Stimulated activated CD4-positive, alpha-beta T cell treated with anti-CD3 and anti-CD28 coated beads, Interleukin-1b, Interleukin-23, amount 100 ng/mL, for 4 hours (primary cell): Measurements from ENCODE around the gene JARID2.

Source experiments
- DNase-seq, 2 donors: peaks; one replicate each; pipeline ENCODE4 v3.0.0-alpha.2; 2020; ENCODE audit warnings: low read depth in 2 of 2

Gene JARID2

DNA sequence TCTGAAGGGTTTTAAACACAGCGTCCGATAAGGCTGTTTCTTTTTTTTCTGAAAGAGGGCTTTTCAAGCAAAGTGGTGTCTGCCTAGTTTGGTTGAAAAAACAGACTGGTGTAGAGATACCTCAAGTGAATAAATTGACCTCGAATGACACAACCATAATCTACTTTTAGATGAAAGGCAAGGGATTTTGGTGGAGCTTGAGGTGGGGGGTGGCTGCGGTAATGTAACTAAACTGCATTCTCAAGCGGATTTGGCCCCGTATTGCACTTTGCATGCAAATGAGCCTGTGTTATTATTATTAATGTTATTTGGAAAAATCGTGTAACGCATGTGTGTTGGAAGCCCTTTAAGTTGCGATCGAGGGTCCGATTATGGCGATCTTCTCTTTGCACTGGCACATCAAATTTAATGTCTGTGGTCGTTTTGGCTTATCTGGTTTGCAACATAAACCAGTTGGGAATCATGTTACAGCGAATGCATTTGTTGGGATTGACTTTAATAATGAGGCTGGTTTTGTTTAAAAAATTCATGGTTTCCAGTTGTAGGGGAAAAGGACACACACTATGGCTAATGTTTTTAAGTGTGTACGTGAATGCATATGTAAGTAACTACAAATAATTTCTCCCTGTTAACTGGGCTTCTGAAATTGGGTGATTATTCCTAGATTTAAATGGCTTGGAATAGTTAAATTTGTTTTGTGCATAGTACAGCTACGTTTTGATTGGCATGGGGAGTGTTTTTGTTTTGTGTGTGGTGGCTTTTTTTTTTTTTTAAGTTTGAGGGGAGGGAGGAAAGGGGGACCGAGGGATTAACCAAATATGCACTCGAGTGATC is 1.0 kb downstream of the JARID2 start:
- no peak for DNase-seq

DNA sequence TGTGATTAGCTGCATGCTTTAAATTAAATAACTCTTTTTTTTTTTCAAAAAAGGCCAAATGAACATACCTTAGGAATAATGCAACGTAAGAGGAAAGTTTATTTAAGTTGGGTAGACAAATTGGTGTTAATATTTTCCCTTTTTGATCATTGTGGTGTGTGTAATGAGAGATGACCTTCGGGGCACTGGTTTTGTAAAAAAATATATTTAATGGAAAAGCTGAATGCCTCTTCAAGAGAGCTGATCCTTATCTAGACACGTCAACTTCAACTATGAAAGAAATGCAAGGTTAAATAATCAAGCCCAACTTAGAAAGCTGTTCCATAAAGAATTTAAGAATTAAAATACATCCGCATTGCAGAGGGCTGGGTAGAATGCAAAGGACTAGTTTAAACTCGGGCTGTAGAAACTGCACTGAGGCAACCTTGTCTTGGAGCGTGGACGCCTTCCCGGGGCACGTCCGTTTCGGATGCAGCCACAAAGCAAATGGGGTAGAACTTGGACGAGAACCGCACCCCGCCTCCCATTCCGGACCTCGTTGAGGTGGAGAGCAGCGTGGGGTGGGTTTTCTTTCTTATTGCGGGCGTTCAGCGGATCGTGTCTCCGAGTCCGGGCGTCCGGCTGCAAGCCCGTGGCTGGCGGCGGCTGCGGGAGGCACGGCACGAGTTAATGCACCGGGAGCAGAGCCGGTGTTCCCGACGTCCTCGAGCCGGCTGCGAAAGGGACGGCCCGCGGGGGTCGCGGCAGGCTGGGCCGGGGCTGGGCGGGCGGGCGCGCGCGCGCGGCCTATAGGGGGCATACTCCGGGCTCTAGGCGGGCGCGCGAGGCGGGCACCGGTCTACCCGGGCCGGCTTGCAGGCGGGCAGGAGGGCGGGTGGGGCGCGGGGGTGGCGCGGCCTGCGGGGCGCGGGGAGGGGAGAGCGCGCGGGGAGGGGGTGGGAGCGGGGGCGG is 1.9 kb downstream of the JARID2 start:
- DNase-seq: peak; percentile 47 to 56

DNA sequence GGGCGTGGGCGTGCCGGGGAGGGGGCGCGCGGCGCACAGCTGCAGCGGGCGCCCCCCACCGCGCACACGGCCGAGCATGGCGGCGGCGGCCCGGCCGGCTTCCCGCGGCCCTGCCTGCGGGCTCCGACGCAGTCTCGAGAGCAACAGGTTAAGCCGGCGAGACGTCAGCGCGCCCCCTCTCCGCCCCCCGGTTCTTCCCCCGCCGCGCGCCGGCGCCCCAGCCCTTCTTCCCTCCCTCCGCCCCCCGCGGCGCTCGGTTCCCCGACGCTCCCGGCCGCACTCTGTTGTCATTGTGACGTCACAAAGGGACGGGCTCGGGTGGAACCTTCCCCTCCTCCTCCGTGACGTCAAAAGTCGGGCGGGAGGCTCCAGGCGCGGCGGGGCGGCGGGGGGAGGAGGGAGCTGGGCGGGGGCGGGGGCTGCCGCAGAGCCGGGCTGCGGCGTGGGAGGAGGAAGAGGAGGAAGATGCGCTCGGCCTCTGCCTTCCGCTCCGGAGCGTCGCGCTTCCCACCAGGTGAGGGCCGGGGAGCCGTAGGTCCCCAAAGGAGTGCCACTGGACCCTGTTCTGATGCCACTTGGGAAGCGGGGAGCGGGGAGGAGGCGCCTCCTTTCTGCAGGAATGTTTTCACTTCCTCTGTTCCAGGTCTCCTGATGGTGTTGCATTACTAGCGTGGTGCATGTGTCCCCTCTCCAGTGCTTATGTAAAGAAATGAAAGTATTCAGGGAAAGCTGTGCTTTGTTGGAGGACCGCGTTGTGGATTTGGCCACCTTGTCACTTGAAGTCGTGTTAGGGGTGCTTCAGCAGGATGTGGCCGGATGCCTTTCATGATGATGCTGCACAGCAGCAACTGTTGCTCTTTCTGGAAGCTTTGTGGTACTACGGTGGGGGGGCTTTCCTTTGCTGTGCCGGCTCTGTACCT is 2.8 kb downstream of the JARID2 start:
- peak; percentile 87 to 96 for DNase-seq

DNA sequence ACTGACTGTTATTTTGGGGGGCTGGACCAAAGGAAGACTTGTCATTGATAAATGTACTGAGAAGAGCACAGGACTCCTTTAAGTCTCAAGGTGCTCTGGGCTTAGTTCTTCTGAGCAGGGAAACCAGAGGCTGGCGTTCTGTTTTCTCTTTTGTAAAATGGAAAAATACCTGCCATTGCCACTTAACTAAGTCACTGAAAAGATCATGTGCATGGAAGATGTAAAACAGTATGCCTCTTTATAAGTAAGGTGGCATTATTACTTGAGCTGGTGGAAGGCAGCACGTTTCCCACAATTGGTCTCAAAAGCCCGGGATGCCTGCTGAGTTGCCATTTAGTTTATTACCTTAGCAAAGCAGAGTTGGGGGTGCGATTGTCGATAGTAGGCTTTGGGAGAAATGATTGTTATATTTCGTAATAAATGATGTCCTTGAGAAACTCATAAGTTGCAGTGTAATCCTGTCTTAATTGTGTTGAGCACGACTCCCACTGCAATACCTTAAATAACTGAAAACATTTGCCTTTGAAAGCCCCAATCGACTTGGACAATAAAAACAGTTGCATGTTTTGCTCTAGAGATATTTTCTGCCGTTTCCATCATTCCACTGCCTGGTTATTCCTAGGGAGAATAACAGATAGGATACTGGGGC is 3.6 kb downstream of the JARID2 start:
- DNase-seq: no peak

DNA sequence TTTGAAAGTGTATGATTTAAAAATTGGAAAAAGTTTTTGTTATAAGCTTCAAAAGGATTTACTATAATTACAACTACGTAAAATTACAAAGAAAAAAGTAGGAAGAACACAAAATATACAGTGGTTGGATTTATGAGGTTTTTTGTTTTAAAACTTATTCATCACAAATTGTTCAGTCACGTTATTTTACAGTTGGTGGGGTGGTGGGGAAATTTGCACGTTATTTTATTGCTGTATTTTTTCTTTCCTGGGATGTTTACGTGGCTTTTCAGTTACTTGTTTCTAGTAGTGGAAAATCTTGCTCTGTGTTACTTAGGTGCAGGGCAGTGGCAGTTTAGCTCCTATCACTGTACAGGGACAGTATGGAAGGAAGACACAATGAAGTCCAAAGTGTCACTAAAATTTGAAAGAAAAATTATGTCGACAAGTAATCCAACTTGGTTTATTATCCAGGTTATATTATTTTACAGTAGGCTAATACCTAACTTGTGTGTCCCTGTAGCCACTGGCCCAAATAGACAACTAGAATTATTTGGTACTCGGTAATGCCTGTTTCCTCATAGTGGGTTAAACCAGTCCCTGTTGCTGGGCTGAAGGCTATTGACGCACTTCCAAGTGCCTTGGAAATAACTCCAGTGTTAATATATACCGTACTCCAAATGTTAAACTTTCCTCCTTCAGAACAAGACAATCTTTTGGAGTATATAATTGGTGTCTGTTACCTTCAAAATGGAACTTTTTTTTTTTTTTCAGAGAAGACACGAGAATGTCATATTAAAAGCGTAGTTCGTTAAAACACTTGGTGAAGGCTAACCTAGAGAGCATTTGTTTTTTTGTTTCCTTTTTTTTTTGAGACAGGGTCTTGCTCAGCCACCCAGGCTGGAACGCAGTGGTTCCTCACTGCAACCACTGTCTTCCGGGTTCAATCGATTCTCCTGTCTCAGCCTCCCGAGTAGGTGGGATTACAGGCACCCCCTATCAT is 4.6 kb downstream of the JARID2 start:
- no peak for DNase-seq

DNA sequence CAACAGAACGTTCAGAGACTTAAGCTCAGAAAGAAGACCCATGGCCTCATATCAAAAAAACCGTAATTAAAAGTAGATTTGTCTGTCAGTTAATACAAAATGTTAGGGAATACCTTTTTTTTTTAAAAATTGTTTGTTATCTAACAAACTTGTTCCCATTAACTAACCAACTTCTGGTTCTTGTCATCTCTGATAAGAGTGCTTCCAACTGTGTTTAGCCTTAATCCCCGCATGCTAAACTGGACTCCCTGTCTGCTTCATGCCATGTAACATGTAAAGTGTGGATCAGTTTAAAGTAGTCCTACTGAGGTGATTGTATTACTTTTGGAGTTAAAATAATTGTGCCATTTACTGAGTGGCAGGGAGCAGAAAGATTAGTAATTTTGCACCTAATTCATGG is 6.3 kb downstream of the JARID2 start:
- DNase-seq: no peak

DNA sequence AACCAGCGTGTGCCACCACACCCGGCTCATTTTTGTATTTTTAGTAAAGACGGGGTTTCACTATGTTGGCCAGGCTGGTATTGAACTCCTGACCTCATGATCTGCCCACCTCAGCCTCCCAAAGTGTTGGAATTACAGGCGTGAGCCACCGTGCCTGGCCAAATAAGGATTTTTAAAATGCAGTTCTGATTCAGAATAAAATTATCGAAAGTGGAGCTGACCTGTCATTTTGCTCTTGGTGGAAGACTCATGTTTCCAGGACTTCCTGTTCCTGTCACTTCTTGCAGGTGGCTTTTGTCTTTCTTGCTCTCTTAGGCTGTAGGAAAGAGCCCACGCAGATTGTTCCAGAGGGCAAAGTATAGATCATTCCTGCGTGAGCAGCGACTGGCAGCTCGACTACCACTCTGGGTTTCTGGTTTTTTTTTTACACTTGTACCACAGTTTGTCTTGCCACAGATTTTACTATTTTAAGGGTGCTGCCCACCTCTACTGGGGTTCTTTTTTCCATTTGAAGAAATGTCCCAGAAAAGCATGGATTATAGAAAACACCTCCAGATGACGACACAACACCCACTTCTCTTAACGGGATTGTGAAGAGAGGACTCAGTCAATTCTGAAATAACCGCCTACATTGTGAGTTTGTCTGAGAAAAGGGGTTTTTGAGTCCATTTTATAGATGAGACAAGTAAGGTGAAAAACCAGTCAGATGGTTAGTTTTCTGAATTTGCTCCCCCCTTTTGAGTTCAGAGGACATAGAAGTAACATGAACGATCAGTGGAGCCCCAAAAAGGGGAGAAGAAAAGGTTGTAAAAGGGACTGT is 7.5 kb downstream of the JARID2 start:
- no peak for DNase-seq

DNA sequence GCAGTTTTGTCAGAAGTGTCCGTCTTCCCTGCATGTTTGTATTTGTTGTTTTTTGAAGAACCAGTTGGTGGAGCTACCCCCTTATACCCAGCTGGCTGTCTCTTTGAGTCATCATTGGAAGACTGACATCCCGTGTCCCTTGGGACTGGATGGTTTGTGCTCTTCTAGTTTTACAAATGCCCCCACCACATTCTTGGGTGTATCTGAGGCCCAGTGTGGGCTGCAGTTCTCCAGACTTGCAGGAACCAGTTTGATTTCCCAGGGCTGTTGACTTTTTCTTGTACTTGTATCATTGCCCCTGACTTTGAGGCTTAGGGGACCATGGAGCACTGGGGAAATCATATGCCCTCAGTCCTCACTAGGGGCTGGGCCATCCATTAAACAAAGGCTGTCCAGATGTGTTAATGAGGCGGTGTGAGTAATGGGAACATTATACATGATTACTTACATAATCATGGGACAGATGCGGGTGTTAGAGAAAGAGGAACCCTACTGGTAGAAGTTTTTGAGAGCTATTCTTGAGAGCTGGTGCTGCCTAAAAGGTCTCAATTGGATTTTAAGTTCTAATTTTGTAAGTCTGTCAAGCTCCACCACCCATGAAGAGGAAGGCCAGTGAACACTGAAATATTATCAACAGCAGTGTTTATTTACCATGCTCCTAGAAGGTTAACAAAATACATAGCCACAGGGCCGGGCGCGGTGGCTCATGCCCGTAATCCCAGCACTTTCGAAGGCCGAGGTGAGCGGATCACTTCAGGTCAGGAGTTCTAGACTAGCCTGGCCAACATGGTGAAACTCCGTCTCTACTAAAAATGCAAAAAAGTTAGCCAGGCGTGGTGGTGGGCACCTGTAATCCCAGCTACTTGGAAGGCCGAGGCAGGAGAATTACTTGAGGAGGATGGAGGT is 8.5 kb downstream of the JARID2 start:
- no peak for DNase-seq

DNA sequence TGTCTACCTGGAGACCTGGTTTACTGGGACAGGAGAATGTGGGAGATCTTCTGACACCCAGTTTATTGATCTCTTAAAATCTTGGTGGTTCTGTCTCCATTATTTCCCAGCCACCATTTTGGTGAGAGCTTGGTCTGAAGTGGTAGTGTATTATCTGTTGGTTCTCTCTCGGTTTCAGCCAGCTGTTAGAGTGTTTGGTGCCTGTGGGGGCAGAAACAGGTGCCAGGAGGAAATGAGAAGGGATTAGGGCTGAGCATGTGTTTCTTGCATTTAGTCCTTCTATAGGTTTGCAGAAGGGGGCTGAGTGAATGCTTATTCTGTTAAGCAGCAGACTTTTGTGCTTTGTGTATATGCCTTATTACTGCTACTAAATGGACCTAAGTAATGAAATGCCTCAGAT is 9.6 kb downstream of the JARID2 start:
- DNase-seq: no peak

DNA sequence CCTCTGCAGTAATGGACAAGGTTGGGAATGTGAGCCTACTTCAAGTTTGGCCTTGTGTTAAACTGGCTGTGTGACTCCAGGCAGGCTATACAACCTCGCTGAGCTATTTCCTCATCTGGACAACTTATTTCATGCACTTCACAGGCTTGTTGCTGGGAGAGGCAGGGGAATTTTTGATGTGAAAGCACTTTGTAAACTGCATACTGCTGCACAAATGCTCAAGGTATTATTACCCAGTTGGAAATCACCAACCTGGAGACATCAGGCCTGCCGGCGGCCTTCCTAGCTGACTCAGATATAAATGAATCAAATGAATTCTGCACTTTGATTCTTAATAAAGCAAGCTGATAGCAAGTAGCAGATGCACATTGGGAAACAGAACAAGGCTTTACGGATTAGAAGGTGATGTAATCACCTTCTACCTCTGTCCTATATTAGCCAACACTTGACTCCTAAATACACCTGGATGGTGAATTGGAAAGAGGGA is 10.1 kb downstream of the JARID2 start:
- no peak for DNase-seq

DNA sequence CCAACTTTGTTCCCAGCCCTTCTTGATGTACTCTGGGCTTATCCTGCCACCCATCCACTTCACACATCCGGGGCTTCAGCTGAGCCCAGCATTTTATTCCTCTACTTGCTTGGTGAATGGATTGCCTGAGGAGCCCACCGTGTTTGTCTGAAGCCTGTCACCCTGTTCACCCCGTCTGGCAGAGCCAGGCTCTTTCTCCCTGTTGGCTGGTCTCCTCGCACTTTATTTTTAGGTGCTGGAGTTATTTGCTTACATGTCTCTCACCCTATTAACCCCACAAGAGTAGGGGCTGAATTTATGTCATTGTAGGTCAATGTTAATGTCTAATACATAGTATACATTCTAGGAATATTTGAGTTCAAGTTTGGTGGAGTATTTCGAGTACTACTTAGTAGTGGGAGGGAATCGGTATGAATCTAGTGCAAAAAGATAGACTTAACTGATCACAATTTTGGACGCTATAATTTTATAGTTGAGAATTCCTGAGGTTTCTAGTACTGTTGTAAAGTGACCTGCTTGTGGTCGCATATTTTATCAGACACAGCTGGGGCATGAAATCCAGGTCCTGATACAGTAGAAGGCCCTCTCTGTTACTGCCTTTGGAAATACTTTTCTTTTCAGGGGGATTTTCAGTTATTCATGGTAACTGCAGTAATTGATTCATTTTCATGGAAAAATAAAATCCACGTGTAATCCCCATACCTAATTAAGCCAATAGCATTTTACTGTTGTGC is 10.8 kb downstream of the JARID2 start:
- DNase-seq: no peak

DNA sequence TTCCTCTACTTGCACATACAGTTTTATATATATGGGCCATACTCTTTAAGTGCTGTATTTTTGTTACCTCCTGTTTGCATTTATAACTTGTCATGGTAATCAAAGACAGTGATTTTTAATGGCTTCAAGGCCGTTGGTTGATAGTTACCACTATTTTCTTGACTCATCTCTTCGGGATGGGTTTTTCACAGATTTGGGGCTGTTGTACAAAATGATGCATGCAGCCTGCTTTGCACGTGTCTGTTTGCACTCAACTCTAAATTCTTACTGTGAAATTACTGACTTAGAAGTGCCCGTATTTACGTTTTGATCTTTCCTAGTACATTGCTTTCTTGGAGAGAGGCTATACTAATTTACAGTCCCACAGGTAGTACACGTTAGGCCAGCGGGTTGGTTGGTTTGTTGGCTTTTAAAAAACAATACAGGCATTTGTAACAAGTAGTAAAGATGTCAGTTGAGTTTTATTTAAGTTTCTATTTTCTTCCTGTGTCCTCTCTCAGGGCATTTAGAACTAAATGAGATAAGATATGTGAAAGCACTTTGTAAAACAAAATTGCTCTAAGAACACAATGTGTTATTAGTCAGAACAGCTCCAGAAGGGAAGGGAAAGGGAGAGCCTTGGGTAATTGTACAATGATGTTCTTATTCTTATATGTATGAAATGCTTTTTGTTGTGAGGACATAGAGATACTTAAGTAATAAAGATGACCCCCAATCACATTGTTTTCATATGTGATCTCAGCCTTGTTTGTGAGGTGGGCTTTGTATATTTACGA is 11.7 kb downstream of the JARID2 start:
- DNase-seq: no peak

DNA sequence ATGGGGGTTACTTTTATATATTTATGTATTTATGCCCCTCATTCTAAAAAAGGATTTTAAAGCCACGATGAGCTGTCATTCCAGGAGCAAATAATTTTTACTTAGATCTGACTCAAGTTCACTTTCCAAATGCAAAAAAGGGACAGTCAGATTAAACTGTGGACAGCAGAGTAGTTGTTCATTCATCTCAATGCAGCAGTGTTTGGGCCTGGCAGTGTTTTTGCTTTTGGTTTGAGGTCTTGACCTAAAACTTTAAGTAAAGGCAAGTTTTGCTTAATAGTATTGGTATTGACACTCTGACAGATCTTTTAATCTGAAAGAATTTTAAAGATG is 13.9 kb downstream of the JARID2 start:
- no peak for DNase-seq

DNA sequence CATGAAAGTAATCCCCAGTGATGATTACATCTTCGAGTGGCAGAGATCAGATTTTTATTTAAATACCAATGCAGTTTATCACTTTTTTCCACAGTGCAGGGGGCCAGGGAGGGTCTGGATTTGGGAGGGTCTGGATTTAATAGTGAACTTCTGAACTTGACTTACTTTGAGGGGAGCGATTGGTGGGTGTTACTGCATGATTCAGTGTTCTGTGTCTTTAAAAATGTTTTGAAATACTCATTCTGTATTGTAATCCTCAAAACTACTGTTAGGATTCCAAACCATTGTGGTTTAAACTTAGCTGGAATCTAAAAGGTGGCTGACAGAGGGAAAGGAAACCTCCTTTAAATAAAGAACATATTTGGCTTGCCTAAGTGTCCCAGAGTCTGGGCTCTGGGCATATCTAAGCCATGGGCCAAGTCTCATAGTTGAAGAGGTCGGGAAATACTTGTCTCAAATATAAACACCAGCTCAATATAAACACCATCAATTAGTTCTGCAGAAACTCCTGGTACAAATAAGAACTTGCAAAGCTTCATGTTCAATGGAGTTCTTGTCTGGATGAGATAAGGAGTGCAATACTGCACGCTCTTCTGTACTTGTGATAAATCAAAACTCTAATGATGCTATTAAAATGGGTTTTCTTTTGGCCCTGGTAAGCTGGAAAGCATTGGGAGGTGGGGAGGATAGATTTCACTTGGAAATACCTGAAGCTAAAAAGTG is 14.4 kb downstream of the JARID2 start:
- DNase-seq: no peak

DNA sequence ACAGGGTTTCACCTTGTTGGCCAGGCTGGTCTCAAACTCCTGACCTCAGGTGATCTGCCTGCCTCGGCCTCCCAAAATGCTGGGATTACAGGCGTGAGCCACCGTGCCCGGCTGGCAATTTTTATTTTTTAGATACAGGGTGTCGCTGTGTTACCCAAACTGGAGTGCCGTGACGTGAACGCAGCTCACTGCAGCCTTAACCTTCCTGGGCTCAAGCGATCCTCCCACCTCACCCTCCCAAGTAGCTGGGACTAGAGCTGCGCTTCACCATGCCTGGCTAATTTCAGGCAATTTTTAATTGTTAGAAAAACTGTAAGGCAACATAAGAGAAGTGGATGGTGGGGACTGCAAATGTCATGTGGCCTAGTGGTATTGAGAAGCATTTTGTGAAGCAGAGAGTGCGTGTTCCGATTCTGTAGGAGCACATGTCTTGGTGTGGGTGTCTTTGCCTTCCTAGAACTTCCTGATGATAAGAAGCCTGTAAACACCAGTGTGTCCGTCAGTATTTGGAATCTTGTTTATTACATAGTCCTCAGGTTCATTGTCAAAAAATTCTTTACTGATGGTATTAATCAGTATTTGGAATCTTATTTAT is 18.0 kb downstream of the JARID2 start:
- no peak for DNase-seq
